GM12878 (cell line): Measurements from ENCODE around the gene SGTB. TPM values are rescaled to one million over a fixed set of nuclear protein-coding genes. Genes with fewer than 3 reads are reported as not detected.

Experiments
- ATAC-seq: fragments of 200-7000 bp; cut with Tn5 transposase; 3 replicates; pipeline ENCODE4 v1.9.1; 2020; ENCODE audit warnings: mild to moderate bottlenecking, moderate library complexity
- BruUV-seq: library from RNA; stranded (reverse); fragments of 400-500 nt; replicated peaks from 2 replicates; lab custom pipeline; 2021; lab: Mats Ljungman, UMichigan
- CTCF ChIA-PET: fragments of 300-600 bp; sonication (Branson Sonifier 250); formaldehyde crosslinking; extraction: SDS; loops from one replicate; lab custom pipeline; 2021; ENCODE audit warnings: inconsistent platforms; lab: Yijun Ruan, JAX
- POLR2A ChIA-PET: fragments of 350-600 bp; formaldehyde crosslinking; extraction: SDS; loops from one replicate; lab custom pipeline; 2021; ENCODE audit warnings: inconsistent platforms; lab: Charles Lee
- RAD21 ChIA-PET: fragments of 300-600 bp; sonication (Branson Sonifier 250); formaldehyde crosslinking; loops from one replicate; lab custom pipeline; 2023; ENCODE audit warnings: antibody characterized with exemption; ENCODE audit not compliant: unreplicated experiment; lab: Charles Lee
- SMC1A ChIA-PET: fragments of 300-600 bp; sonication (Branson Sonifier 250); formaldehyde crosslinking; loops from one replicate; lab custom pipeline; 2023; ENCODE audit not compliant: unreplicated experiment, uncharacterized antibody; lab: Charles Lee
- DNase-seq: peaks from one replicate; pipeline ENCODE4 v3.0.0-alpha.2; 2011; ENCODE audit warnings: low read depth, low spot score
- FAIRE-seq: peaks from 3 replicates; lab custom pipeline; 2011; peaks lifted over from hg19 to GRCh38; lab: Jason Lieb, UNC
- H2AFZ ChIP-seq: 2 replicates; pipeline ENCODE4 v1.6.0; 2011; ENCODE audit warnings: low read depth, low read length, control low read depth; ENCODE audit not compliant: control insufficient read depth
- H3K27ac ChIP-seq: 2 replicates; pipeline ENCODE4 v1.5.1; 2011; ENCODE audit warnings: control low read depth; ENCODE audit not compliant: control insufficient read depth, insufficient read depth
- H3K27me3 ChIP-seq, 2 experiments: replicated peaks in 1 of 2; 2 replicates each; pipeline versions ENCODE4 v1.6.0 to v1.6.1; 2011; ENCODE audit warnings: low read length in 1 of 2; ENCODE audit not compliant: control insufficient read depth in 2 of 2, insufficient read depth in 2 of 2
- H3K36me3 ChIP-seq, 2 experiments: 2 replicates each; pipeline ENCODE4 v1.5.1; 2011; ENCODE audit warnings: low read length in 1 of 2; ENCODE audit not compliant: control insufficient read depth in 2 of 2, insufficient read depth in 2 of 2
- H3K4me1 ChIP-seq: 2 replicates; pipeline ENCODE4 v1.6.1; 2011; ENCODE audit warnings: mild to moderate bottlenecking, low read length, moderate library complexity, mixed read lengths; ENCODE audit not compliant: control insufficient read depth, insufficient read depth
- H3K4me2 ChIP-seq: 2 replicates; pipeline ENCODE4 v1.6.0; 2011; ENCODE audit warnings: control low read depth; ENCODE audit not compliant: control insufficient read depth, insufficient read depth
- H3K4me3 ChIP-seq: fragments of 200-600 bp; sonication (generic); 2 replicates; pipeline ENCODE4 v1.5.1; 2016
- H3K79me2 ChIP-seq: 2 replicates; pipeline ENCODE4 v1.6.0; 2011; ENCODE audit warnings: low read length; ENCODE audit not compliant: control insufficient read depth, insufficient read depth
- H3K9ac ChIP-seq: 2 replicates; pipeline ENCODE4 v1.8.0; 2011; ENCODE audit warnings: low read length, control low read depth, mixed read lengths; ENCODE audit not compliant: control insufficient read depth, insufficient read depth
- H3K9me3 ChIP-seq: replicated peaks from 3 replicates; pipeline ENCODE4 v1.5.1; 2011; ENCODE audit warnings: mild to moderate bottlenecking, low read length; ENCODE audit not compliant: control insufficient read depth, insufficient read depth
- H4K20me1 ChIP-seq: 2 replicates; pipeline ENCODE4 v1.6.0; 2011; ENCODE audit not compliant: control insufficient read depth, insufficient read depth
- ATF7 ChIP-seq: fragments of 450-650 bp; IDR thresholded peaks from 2 replicates; pipeline ENCODE4 v1.6.1; 2016; ENCODE audit warnings: low read depth, mild to moderate bottlenecking
- BACH1 ChIP-seq: fragments of 450-650 bp; IDR thresholded peaks from 2 replicates; pipeline ENCODE4 v1.6.1; 2017; ENCODE audit warnings: mild to moderate bottlenecking, borderline replicate concordance
- BCLAF1 ChIP-seq: fragments of 450-650 bp; IDR thresholded peaks from 2 replicates; pipeline ENCODE4 v1.6.1; 2017; ENCODE audit warnings: antibody characterized with exemption, mild to moderate bottlenecking, moderate library complexity
- CREM ChIP-seq: IDR thresholded peaks from 2 replicates; pipeline ENCODE4 v1.6.1; 2014; ENCODE audit warnings: antibody characterized with exemption, low read depth
- E4F1 ChIP-seq: fragments of 450-650 bp; IDR thresholded peaks from 2 replicates; pipeline ENCODE4 v1.6.1; 2018; ENCODE audit warnings: borderline replicate concordance, mild to moderate bottlenecking; ENCODE audit not compliant: partially characterized antibody
- ESRRA ChIP-seq: IDR thresholded peaks from 2 replicates; pipeline ENCODE4 v1.6.1; 2012; ENCODE audit warnings: mild to moderate bottlenecking, low read length, improper control_type of control experiment
- IKZF1 ChIP-seq: fragments of 450-650 bp; conservative IDR thresholded peaks from 2 replicates; pipeline ENCODE4 v1.6.1; 2017; ENCODE audit warnings: antibody characterized with exemption, mild to moderate bottlenecking
- MAX ChIP-seq: IDR thresholded peaks from 2 replicates; pipeline ENCODE4 v1.6.1; 2012; ENCODE audit warnings: low read depth, low read length, improper control_type of control experiment
- MTA3 ChIP-seq: IDR thresholded peaks from 2 replicates; pipeline ENCODE4 v1.6.1; 2012; ENCODE audit warnings: low read length, inconsistent platforms, borderline replicate concordance
- NFYB ChIP-seq: IDR thresholded peaks from 2 replicates; pipeline ENCODE4 v1.6.1; 2011; ENCODE audit warnings: low read depth, mild to moderate bottlenecking, low read length, improper control_type of control experiment, moderate library complexity; ENCODE audit not compliant: insufficient read depth
- PBX3 ChIP-seq: IDR thresholded peaks from 2 replicates; pipeline ENCODE4 v1.6.1; 2011; ENCODE audit warnings: mild to moderate bottlenecking, low read depth, low read length, moderate library complexity; ENCODE audit not compliant: insufficient replicate concordance
- RAD21 ChIP-seq: IDR thresholded peaks from 2 replicates; pipeline ENCODE4 v1.6.1; 2011; ENCODE audit warnings: mild to moderate bottlenecking, low read depth, low read length, moderate library complexity; ENCODE audit not compliant: insufficient read depth
- RB1 ChIP-seq: fragments of 450-650 bp; formaldehyde crosslinking; IDR thresholded peaks from 2 replicates; pipeline ENCODE4 v1.6.1; 2017; ENCODE audit warnings: mild to moderate bottlenecking, borderline replicate concordance
- SMAD1 ChIP-seq: fragments of 450-650 bp; IDR thresholded peaks from 2 replicates; pipeline ENCODE4 v1.6.1; 2018; ENCODE audit warnings: mild to moderate bottlenecking, low read depth; ENCODE audit not compliant: partially characterized antibody
- SMARCA5 ChIP-seq: fragments of 450-650 bp; IDR thresholded peaks from 2 replicates; pipeline ENCODE4 v1.6.1; 2017; ENCODE audit warnings: mild to moderate bottlenecking
- SUZ12 ChIP-seq: fragments of 200-600 bp; sonication (generic); IDR thresholded peaks from one replicate; pipeline ENCODE4 v1.6.1; 2018; ENCODE audit warnings: antibody characterized with exemption, mild to moderate bottlenecking; ENCODE audit not compliant: unreplicated experiment
- ZBED1 ChIP-seq: IDR thresholded peaks from 2 replicates; pipeline ENCODE4 v1.6.1; 2016; ENCODE audit warnings: borderline replicate concordance
- ZNF622 ChIP-seq: fragments of 450-650 bp; IDR thresholded peaks from 2 replicates; pipeline ENCODE4 v1.6.1; 2017; ENCODE audit warnings: mild to moderate bottlenecking, inconsistent platforms
- WGBS: methylation state at CpG from one replicate; pipeline ENCODE4 v1.1.6; 2016; ENCODE audit warnings: low lambda C conversion rate; ENCODE audit not compliant: insufficient replicate concordance, insufficient coverage; ENCODE audit errors: missing lambda C conversion rate; 5-methylcytosine and 5-hydroxymethylcytosine counted together
- in situ Hi-C: fragments of 300-500 bp; cut with MboI; formaldehyde crosslinking; loops from 9 replicates; pipeline ENCODE4 v1.14.3; 2018; ENCODE audit warnings: mixed read lengths
- intact Hi-C: fragments of 100-400 bp; cut with micrococcal nuclease; formaldehyde crosslinking; loops from one replicate; pipeline ENCODE4 v1.14.2; 2022; ENCODE audit not compliant: unreplicated experiment
- polyA plus RNA-seq, 11 experiments: library from polyadenylated mRNA; depleted of rRNA in 4 of 11; unstranded in 6 of 11; stranded (reverse) in 5 of 11; fragments of >200 nt; fragmentation: Nextera tagmentation in 4 of 11; fragmentation: Illumina TruSeq in 1 of 11; extraction: Ambion mirVana in 4 of 11; extraction: Trizol in 1 of 11; gene quantifications; 1 replicate in 1 of 11; 2 replicates in 10 of 11; pipeline versions ENCODE4 v1.2.1 to v1.2.3, GENCODE V29; 2011 to 2016; ENCODE audit warnings: inconsistent platforms in 2 of 11, missing spikeins in 2 of 11, low read depth in 1 of 11
- total RNA-seq, 4 experiments: library from RNA; depleted of rRNA in 3 of 4; stranded (reverse); fragments of >200 nt in 3 of 4; fragmentation: Illumina TruSeq in 1 of 4; extraction: Trizol in 1 of 4; gene quantifications; 2 replicates each; pipeline versions ENCODE4 v1.2.1 to v1.2.3, GENCODE V29; 2013 to 2021
- TF ChIP-seq, protein P1 (sequence below): fragments of 450-650 bp; IDR thresholded peaks from 2 replicates; pipeline ENCODE4 v1.6.1; 2014; ENCODE audit warnings: mild to moderate bottlenecking

Gene SGTB
- total and polyA plus RNA-seq, 10 of the 15 experiments (the other 5 are each of a cell fraction or from before 2014, with no cell fraction given), result 1.0 to 7.8 (median 5.4) TPM

- no peaks in the 10 kb centered on the region for H3K79me2 ChIP-seq
- FAIRE-seq (no peak), ATAC-seq (no peak), DNase-seq (no peak)
- H2AFZ ChIP-seq, result no peak overlapping the region
- H3K36me3 ChIP-seq, result peaks cover 0 to 6% of the 10 kb centered on the region in 2 experiments; a peak in 2 of 4 replicates
- ChIA-PET SMC1A (no interaction called here), RAD21 (no interaction called here), CTCF (no interaction called here), POLR2A (no interaction called here)
- WGBS, result 71% methylated on average over 5 of the region's 7 CpGs
- H3K4me2 ChIP-seq, result no peak overlapping the region
- no peaks in the 10 kb centered on the region for H3K27me3 ChIP-seq
- in situ Hi-C loops, result no loop called here
- no peaks in the 10 kb centered on the region for H3K9me3 ChIP-seq
- H3K9ac ChIP-seq, result no peak overlapping the region
- H4K20me1 ChIP-seq, result no peaks in the 10 kb centered on the region
- no peaks in the 10 kb centered on the region for H3K4me1 ChIP-seq
- H3K4me3 ChIP-seq, result no peak overlapping the region
- no TSS peak for BruUV-seq
- H3K27ac ChIP-seq, result no peak overlapping the region
- intact Hi-C loops, result loop anchor here (10.0 kb wide), 1 partner anchor 856 kb away; no protein-coding TSS in a partner anchor
- TF ChIP-seq ESRRA, result no peak
- TF ChIP-seq ZNF622, result no peak
- TF ChIP-seq BACH1, result no peak
- no peak for TF ChIP-seq IKZF1
- no peak for TF ChIP-seq PBX3
- TF ChIP-seq, protein P1, sequence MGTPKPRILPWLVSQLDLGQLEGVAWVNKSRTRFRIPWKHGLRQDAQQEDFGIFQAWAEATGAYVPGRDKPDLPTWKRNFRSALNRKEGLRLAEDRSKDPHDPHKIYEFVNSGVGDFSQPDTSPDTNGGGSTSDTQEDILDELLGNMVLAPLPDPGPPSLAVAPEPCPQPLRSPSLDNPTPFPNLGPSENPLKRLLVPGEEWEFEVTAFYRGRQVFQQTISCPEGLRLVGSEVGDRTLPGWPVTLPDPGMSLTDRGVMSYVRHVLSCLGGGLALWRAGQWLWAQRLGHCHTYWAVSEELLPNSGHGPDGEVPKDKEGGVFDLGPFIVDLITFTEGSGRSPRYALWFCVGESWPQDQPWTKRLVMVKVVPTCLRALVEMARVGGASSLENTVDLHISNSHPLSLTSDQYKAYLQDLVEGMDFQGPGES, result no peak
- no peak for TF ChIP-seq ZBED1
- TF ChIP-seq RB1, result no peak
- TF ChIP-seq SUZ12, result no peak
- no peak for TF ChIP-seq MTA3
- TF ChIP-seq SMAD1, result no peak
- TF ChIP-seq MAX, result no peak
- TF ChIP-seq SMARCA5, result no peak
- TF ChIP-seq ATF7, result no peak
- no peak for TF ChIP-seq RAD21
- no peak for TF ChIP-seq BCLAF1
- no peak for TF ChIP-seq E4F1
- TF ChIP-seq CREM, result no peak
- TF ChIP-seq NFYB, result no peak
These were observed 53.2 kb downstream of the SGTB start for GRCh38 chr5:65668696-65669095.
